Left lung (tissue), 10 donors: ENCODE data around the gene IFNE. TPM values are rescaled to one million over a fixed set of nuclear protein-coding genes. Genes with fewer than 3 reads are reported as not detected.

Experiments used
- ATAC-seq: fragments of 200-7000 bp; cut with Tn5 transposase; one replicate; pipeline ENCODE4 v1.9.1; 2020; ENCODE audit warnings: moderate library complexity
- DNase-seq, 4 donors: peaks; one replicate each; pipeline ENCODE4 v3.0.0-alpha.2; 2013 to 2020
- H3K27ac ChIP-seq, 2 donors: fragments of 200-600 bp; sonication (generic) in 1 of 2; one replicate each; pipeline versions ENCODE4 v1.5.0 to v1.8.0; 2020 to 2021
- H3K27me3 ChIP-seq, 2 donors: fragments of 200-600 bp; sonication (generic) in 1 of 2; one replicate each; pipeline versions ENCODE4 v1.5.0 to v1.8.0; 2020 to 2021
- H3K36me3 ChIP-seq, 2 donors: fragments of 200-600 bp; sonication (generic) in 1 of 2; one replicate each; pipeline versions ENCODE4 v1.5.0 to v1.8.0; 2020 to 2021
- H3K4me1 ChIP-seq, 2 donors: fragments of 200-600 bp; one replicate each; pipeline ENCODE4 v1.8.0; 2021
- H3K4me3 ChIP-seq, 2 donors: fragments of 200-600 bp; sonication (generic) in 1 of 2; one replicate each; pipeline versions ENCODE4 v1.5.0 to v1.8.0; 2020 to 2021; ENCODE audit warnings: mild to moderate bottlenecking in 1 of 2
- H3K9me3 ChIP-seq, 2 donors: fragments of 200-600 bp; sonication (generic) in 1 of 2; one replicate each; pipeline versions ENCODE4 v1.5.0 to v1.8.0; 2020 to 2021
- CTCF ChIP-seq, 2 donors: fragments of 200-600 bp; sonication (generic) in 1 of 2; IDR thresholded peaks; one replicate each; pipeline versions ENCODE4 v1.5.0 to v1.8.0; 2021; ENCODE audit warnings: antibody characterized with exemption in 2 of 2
- intact Hi-C, 2 donors: fragments of 100-400 bp; cut with DNase I; formaldehyde crosslinking; loops; one replicate each; pipeline versions ENCODE4 v1.11.2 to v1.14.2; 2022
- polyA plus RNA-seq, 6 donors: library from polyadenylated mRNA; unstranded; fragments of 120-200 nt; gene quantifications; one replicate each; pipeline ENCODE4 v1.2.1, GENCODE V29; 2013; ENCODE audit not compliant: insufficient read length in 6 of 6
- total RNA-seq, 2 donors: library from RNA; stranded (reverse); fragmentation: NEBNext Ultra II Directional; extraction: Animal tissue kit (Norgen Biotek cat#: 25700); gene quantifications; one replicate each; pipeline ENCODE4 v1.2.1, GENCODE V29; 2021
- donor health status: DM: no; HTN: yes; CAD: no.
- donor health status: DM: no; HTN: no; CAD: no.

Gene IFNE
- total and polyA plus RNA-seq, 8 donors: 0.10 to 0.58 (median 0.20) TPM; not detected in 2

- peaks cover 0 to 4% of the 10 kb centered on the region in 2 donors for H3K27me3 ChIP-seq
- H3K27ac ChIP-seq: no peak overlapping the region
- H3K9me3 ChIP-seq: no peaks in the 10 kb centered on the region
- peaks cover 0 to 6% of the 10 kb centered on the region in 2 donors for H3K4me1 ChIP-seq
- H3K4me3 ChIP-seq: no peak overlapping the region
- DNase-seq: no peak
- no peaks in the 10 kb centered on the region for H3K36me3 ChIP-seq
- no peak for ATAC-seq
- TF ChIP-seq CTCF (IDR thresholded peaks at IDR 0.05): no peak
- intact Hi-C loops: no loop called here
Observed at GRCh38 chr9:21479152-21479702, 2.9 kb downstream of the IFNE start.

GRCh38 chr9:21477466-21477865 is 4.6 kb downstream of the IFNE start:
- no peaks in the 10 kb centered on the region for H3K36me3 ChIP-seq
- intact Hi-C loops: no loop called here

GRCh38 chr9:21473236-21473635 is 8.9 kb downstream of the IFNE start:
- ATAC-seq (no peak), DNase-seq (no peak)
- TF ChIP-seq CTCF (IDR thresholded peaks at IDR 0.05): no peak
- intact Hi-C loops: no loop called here
- Histone ChIP-seq H3K4me3 (no peak overlapping the region), H3K27ac (no peak overlapping the region), H3K27me3 (peaks cover 0 to 4% of the 10 kb centered on the region in 2 donors), H3K36me3 (no peaks in the 10 kb centered on the region), H3K9me3 (no peaks in the 10 kb centered on the region), H3K4me1 (no peaks in the 10 kb centered on the region)

More at GRCh38 chr9:21477466-21477865, 4.6 kb downstream of the IFNE start:
- ATAC-seq (no peak), DNase-seq (no peak)
- Histone ChIP-seq H3K27me3 (peaks cover 0 to 4% of the 10 kb centered on the region in 2 donors), H3K27ac (no peak overlapping the region), H3K4me1 (peaks cover 0 to 6% of the 10 kb centered on the region in 2 donors), H3K4me3 (no peak overlapping the region), H3K9me3 (no peaks in the 10 kb centered on the region)
- TF ChIP-seq CTCF (IDR thresholded peaks at IDR 0.05): no peak

- H3K36me3 ChIP-seq: no peaks in the 10 kb centered on the region
- DNase-seq (no peak), ATAC-seq (no peak)
- H3K9me3 ChIP-seq: no peaks in the 10 kb centered on the region
- H3K27ac ChIP-seq: no peak overlapping the region
- H3K4me3 ChIP-seq: no peak overlapping the region
- H3K4me1 ChIP-seq: no peaks in the 10 kb centered on the region
- no peak for TF ChIP-seq CTCF (IDR thresholded peaks at IDR 0.05)
- H3K27me3 ChIP-seq: peaks cover 0 to 4% of the 10 kb centered on the region in 2 donors
- intact Hi-C loops: no loop called here
Observed at GRCh38 chr9:21470126-21470525, 12.0 kb downstream of the IFNE start.

GRCh38 chr9:21465859-21466518 is 16.1 kb downstream of the IFNE start:
- Histone ChIP-seq H3K4me1 (no peaks in the 10 kb centered on the region), H3K36me3 (no peaks in the 10 kb centered on the region), H3K4me3 (no peak overlapping the region), H3K27ac (no peak overlapping the region), H3K9me3 (peaks cover 0 to 4% of the 10 kb centered on the region in 2 donors), H3K27me3 (no peaks in the 10 kb centered on the region)
- DNase-seq (peak in 2 of 4 donors; percentile 3 to 26), ATAC-seq (peak; percentile 84)
- intact Hi-C loops: loop anchor here in 1 of 2 donors (10.0 kb wide), 1 partner anchor 319 kb away; no protein-coding TSS in a partner anchor
- peak; percentile 61 to 64 for TF ChIP-seq CTCF (IDR thresholded peaks at IDR 0.05)
